NCI-H345 treated with DMSO at 0.1 percent for 48 hours (cell line): ENCODE data around the gene NAV2.

Source experiments
- DNase-seq: peaks from one replicate; lab custom pipeline; 2025; ENCODE audit not compliant: unreplicated experiment; lab: John Stamatoyannopoulos, UW

NAV2 gene

DNA sequence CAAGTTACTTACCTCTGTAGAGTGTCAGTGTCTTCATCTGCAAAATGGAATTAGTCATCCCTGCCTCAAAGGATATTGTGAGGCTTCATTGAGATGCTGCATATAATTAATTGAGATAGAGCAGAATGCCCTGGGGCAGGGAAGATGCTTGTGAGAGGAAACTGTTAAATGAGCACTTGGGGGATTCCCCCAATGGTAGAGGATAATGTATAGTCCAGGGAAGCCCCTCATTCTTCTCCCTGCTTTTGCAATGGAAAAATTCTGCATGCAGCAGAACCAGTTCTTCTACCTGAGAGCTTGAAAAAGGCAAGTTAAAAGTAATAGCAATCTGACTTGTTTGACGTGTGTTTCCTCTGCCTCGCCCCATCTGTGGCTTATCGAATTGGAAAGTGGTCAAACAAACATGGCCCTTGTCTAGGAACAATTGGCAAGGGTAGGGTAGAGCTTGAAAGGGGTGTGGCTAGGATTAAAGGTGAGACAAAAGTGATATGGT lies 90.9 kb downstream of the NAV2 start:
- peak; percentile 23 for DNase-seq

DNA sequence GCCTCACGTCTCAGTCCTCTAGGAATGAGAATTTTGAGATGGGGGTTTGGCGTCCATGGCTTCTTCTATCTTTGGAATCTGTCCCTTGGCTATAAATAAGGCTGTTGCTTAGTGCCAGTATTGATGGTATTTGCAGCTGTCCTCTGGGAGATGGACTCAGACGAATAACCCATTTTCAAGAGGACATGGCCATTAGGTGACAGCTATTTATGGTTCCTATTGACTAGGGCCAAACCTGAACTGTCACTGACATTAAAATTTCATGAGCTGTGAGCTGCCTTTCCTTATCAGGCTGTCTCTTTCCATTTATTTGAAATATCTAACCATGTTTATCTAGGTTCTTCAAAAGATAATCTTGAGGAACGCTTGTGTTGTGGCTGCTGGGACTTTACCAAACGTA lies 92.7 kb downstream of the NAV2 start:
- DNase-seq = no peak

DNA sequence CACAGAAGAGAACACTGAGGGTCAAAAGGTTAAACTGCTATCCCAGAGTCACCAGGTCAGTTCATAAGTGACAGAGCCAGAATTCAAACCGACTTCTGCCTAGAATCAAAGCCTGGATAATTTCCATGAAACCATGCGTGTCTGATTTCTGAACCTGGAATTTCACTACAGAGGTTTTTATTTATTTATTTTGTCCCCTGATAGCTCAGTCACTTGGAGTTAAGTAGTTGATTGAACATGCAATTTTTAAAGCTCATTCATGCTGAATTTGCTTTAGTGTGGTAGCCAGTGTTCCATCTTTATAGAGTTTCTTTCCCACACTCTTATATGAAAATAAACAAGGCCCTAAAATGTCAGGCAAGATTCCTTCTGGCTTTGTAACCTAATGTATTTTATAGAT lies 93.2 kb downstream of the NAV2 start:
- no peak for DNase-seq

DNA sequence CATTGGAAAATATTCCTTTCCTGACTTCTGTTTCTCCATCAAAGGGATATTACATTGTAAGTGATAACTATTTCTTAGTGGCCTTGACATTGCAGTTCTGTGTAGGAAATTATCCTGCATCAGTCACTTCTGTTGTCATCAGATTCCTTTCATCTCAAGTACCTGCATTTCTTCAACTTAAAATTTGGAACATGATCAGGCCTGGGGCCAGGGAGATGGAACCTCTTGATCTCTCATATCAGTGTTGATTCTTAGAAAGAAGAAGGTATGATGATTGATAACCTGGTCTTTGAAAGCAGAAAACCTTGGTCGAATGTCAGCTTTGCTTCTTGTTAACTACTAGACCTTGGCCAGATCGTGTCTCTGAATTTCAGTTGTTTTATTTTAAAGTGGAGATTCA lies 93.6 kb downstream of the NAV2 start:
- no peak for DNase-seq

DNA sequence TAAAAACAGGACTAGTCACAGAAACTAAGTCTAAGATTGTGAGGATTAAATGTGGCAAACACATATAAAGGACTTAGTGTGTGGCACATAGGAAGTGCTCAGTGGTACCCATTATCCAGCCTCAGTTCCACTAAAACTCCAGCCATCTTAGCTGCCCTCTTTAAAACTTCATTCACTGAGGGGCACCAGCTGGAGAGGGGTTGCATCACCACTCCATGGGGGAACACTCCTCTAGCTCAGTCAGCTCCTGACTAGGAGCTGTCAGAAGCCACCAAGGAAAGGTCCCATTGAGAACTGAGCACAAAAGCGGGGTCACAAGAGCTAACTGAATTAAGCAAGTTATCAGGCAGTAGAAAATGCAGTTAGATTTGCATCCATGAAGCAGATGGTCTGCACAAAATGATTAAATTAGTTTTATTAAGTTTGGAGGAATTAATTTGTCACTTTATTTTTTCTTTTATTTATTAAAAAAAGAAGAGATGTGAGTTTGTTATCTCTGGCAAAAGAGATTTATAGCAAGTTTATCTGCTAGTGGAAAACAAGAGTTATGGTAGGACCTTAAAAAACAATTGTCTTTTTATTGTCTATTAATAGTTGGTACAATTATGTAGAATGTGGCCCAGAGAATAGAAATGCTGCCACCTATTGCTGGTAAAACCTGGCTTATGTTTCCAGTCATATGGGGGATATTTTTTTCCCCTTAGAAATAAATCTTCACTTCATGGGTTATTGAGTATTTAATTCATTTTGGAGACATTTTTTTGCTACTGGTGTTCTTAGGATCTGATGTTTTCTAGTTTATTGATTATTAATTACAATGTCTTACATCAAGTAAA lies 95.7 kb downstream of the NAV2 start:
- DNase-seq = peak; percentile 52

DNA sequence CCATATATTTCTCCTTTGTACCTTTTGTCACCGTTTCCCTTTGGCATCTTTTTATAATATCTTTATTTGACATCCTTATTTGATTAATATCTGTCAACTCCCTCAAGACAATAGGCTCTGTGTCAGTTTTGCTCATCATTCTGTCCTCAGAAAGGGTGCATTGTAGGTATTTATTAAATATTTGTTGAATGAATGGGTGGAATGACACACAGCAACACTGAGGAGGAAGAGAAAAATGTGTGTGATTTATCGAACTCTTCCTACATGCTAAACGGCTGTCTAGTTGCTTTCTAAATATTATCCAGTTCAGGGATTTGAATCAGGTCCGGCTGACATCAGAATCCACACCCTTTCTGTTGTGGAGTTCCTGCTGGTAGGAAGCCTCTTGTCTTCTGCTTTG lies 98.2 kb downstream of the NAV2 start:
- DNase-seq = no peak

DNA sequence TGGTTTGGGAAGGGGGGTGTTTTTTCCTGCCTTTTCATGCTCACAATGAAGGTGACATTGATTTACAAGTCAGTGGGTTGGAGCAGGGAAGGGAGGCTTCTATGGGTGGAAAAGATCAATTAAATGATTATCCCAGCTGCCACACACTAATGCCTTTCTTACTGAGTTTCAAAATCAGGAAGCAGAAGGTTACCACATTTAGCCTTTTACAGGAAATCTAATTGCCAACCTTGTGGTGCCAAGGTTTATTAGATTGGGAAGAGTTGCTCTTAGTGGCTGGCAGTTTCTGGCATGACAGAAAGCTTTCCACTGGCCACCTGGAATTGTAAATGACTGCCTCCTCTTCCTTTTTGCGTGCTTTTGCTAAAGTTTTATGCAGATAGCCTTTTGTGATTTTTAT lies 98.7 kb downstream of the NAV2 start:
- DNase-seq = no peak

DNA sequence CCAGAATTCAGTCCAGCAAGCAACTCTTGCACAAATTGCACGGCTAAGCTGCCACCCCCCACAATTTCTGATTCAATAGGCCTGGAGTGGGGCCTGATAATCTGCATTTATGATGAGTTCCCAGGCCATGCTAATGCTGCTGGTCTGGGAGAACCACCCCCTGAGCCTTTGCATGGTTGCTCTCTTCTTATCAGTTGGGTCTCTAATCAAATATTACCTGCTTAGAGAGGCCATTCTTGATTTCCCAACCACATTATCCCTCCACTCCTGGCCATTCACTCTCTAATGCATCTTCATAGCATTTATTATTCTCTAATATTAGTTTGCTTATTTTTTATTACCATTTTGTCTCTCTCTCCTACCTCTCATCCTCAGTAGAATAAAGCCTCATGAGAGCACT lies 99.5 kb downstream of the NAV2 start:
- DNase-seq = no peak

DNA sequence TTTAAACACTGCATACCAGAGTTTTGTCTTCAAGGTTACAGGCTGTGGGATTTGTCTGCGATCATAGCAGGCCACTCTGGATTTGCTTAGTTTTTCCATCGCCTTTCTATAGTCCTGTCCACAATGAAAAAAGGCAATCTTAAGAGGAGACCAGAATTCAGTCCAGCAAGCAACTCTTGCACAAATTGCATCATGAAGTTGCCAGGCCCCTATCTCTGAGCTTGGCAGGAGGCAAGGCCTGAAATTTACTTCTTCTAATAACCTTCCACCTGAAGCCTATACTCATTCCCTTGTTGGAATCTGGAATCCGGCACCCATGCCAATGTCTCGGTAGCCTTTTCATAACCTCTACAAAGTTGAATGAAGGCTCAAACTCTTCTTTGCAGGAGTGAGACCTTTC lies 100.1 kb downstream of the NAV2 start:
- DNase-seq = no peak

DNA sequence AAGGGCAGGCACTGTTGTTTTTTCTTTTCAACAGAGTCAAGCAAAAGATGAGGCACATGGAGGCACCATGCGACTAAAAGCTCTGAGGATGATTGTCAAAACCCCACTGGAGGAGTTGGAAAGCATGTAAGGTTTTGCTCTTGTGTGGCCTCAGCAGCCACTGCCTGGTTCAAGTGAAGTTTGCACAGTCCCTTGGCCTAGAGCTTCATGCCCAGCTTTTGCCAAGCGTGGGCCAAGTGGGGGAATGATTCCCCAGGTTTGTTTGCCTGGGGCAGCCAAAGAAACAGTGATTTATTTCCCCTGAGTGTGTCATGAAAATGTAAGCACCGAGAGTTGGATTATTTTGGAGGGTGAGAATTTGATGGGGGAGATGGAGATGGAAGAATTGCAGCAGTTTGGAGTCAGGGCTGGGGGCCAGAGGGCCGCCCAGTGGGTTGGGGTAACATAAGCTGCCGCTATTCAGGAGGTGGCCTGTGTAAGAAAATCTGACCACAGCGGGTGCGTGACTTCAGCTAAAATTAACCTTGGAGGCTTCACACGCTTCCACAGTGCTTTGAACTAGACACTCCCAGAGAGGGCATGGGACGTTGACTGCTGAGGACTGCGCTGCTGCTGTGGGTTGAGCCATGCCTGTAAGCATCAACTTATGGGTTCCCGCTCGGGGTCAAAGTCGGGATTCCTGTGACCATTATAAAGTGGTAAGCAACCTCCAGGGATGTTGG lies 100.7 kb downstream of the NAV2 start:
- DNase-seq = no peak

DNA sequence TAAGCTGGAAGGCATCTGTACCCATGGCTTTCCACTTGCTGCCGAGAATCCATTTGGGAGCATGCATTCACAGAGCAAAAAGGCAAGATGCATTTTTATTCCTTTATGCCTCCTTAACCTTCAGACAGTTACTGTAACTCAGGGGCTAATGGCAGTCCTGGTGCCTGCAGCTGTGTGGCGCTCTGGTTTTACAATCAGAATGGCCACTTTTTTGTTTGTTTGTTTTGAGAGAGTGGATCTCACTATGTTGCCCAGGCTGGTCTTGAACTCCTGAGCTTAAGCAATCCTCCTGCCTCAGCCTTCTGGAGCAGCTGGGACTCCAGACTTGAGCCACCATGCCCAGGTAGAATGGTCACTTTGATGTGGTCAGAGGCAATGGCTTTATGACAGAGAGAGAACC lies 101.8 kb downstream of the NAV2 start:
- DNase-seq = no peak

DNA sequence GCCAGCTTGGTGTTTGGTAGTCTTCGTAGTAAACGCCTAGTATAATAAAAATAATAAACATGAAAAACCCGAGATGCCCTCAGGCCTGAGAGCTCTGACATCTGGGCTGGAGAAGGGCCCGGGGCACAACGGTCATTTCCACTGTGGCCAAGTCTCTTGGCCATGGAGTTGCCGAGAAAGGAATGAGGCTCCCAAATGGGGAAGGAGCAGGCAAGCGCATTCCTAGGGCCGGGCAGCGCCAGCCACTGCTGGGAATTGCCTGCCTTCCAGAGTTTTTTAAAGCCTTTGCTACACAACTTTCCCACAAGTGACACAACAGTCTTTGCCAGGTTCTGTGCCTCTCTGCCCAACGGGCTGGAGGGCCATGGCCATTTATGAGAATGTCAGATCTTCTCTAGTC lies 103.4 kb downstream of the NAV2 start:
- no peak for DNase-seq

DNA sequence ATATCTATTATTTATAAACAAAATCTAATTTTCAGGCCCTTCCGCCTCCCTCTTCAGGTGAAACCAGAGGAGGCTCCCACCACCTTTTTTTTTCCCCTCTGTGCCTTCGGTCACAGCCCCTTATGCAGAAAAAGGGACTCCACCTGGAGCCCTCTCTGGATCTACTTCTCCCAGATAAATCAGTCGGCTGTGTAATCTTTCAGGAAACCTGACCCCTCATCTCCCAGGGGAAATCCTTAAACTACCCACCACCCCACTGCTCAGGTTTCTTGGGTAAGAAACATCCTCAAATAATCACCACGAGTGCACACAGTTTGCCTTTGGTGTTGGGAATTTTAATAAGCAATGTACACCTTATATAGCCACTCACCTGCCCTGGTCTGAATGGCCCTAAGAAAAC lies 104.2 kb downstream of the NAV2 start:
- DNase-seq = no peak

DNA sequence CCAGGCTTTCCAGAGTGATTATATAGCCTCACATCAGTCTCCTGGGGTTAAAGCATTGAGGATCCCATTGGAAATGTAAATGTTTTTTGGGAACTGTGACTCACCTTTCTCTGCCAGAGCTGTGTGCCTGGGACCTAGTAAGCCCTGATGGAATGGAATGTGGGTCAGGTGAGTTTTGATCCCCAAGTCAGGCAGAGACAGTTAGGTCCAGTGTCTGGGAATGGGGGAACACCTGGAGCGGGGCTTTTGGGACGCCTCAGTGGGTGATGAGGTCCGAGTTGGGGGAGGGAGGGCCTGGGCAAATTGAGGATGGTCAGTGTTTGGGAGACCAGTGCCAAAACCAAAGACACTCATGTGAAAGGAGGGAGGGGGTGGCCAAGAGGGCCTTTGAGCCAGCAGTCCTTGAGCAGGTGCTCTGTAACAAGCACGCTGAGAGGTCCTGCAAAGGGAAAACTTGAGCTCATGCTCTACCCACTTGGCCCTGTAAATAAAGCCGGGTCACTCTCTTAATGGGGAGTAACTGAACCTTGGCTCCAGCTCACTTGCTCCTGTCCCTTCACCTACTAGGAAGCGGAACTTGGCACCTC lies 104.7 kb downstream of the NAV2 start:
- DNase-seq = no peak

DNA sequence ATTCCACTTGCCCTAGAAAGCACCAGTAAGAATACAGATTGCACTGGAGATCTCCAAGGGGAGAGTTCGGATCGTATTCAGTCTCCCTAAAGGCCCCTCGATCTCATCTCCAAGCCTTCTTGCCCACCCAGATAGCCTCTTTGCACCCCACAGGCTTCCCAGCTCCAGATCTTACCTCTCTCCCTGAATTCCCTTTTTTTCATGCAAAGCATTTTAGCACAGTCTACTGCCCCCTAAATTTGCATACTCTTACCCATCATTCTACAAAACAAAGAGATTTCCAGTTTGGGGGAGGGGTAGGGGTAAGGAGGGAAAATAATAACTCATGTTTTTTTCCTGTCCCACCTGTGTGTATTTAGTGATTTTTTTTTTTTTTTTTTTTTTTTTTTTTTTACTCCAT lies 105.2 kb downstream of the NAV2 start:
- no peak for DNase-seq

DNA sequence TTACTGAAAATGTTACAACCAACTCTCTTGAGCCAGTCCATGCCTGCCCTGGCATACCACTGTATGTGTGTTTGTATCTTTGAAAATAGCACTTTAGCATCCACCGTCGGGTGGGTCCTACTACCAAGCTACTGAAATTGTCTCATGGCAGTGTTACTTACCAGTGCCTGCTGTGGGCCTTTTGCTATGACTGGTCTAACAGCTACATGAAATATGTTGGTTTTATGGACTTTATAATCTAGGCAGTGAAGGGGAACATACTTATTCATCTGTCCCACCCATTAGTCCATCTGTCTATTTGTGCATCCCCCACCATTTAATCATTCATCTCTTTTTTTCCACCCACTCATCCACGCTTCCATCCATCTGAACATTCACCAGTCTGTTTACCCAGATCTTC lies 106.0 kb downstream of the NAV2 start:
- peak; percentile 100 for DNase-seq

DNA sequence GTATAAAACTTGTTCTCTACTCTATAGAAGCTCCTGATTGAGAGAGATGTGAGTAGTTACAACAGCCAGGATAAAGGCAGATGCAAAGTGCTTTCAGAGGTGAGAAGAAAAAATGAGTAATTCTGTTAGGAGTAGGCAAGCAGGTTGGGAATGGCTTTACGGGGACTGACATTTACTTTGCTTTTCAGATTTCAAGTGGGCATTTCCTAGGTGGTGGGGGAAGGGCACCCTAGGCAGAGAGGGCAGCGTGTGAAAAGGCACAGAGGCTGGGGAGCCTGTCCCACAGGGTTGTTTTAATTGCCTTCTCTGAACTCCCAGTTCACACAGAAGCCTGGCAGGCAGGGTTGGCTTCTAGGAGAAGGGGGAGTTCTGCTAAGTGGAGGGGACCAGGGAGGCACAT lies 106.5 kb downstream of the NAV2 start:
- DNase-seq = peak; percentile 100

DNA sequence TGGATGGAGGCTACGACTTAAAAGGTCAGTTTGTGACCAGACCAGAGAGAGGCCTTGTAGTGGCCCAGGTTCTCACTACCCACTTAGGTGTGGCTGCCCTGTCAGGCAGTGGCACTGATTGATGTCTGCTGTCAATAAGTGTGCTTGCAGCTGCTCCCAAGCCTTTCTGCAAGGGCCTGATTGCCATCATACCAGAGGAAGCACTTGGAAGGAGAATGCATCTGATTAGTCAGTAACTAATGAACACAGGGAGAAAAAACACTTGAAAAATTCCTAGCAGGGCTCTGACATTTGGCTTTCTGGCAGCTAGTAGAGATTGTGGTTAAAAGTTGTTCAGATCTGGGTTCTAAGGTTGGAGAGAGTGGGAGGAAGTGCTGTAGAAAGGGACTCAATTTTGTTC lies 107.5 kb downstream of the NAV2 start:
- DNase-seq = no peak

DNA sequence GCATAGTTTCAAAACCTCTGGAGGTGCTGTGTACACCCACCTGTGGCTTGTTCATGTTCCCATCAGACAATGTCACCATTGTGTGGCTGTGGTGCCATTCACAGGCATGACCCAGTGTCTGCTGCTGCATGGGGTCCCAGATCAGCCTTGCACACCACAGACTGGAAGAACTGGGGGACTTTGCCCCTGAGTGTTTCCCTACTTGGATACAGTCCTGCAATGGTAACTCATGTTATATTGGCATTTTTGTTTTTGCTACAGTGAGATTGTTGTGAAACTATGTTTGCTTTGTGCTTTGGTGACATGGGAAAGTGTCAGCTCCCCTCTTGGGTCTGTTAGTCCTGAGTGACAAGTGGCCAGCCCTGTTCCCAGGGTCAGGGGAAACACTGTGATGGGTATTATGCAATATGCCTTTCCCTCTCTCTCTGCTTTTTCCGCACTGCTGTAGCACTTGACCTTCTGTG lies 108.8 kb downstream of the NAV2 start:
- no peak for DNase-seq

DNA sequence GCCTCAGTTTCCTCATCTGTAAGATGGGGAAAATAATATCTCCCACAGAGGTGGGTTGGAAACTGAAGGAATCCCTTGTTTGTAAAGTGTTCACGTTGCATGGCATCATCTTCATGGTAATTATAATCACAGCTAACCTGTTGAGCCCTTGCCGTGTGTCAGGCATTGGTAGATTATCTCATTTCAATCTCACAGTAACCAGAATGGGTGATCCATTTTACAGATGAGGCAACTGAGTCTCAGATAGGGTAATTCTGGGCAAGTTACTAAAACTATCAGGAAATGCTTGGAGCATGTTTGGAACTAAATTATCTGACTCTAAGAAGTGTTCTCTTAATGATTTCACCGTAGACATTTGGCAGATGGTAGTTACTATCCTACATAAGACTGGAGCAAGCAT lies 109.4 kb downstream of the NAV2 start:
- no peak for DNase-seq

DNA sequence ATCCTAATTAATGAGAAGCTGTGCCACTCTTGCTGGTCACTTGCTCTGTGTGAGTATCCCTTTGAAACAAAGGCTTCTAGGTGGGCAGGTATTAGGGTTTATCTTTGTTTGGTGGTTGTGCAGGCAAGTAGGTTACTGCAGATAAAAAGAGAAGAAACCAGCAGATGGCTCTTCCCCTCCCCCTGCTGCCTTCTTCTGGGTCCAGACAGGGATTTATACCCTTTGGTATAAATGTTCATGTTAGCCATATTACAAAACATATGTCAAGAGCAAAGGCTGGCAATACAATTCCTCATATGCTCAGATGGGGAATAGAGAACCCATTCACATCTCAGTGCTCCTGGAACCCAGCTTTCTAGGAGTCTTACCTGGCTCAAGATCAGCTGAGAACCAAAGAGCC lies 109.9 kb downstream of the NAV2 start:
- DNase-seq = no peak

DNA sequence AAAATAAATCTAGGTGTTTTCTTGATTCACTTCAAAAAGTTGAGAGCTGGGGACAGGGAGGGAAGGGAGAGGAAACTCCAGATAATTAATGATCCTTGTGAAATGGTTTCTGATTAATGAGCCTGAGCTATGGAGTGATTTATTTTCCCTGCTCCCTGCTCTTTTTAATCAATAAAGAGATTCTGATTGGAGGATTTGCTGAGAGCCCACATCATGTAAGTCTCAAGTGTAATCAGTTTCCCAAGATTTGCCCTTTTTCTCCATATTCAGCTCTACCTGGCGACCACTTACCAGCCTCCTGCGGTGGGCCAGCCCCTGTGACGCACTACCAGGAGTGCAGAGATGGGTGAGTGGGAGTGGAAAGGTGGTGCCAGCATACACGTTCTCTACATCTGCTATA lies 114.0 kb downstream of the NAV2 start:
- DNase-seq = no peak
